Bladder microvascular endothelial cell (primary cell): ENCODE data around the gene VSIG2. TPM values are rescaled to one million over a fixed set of nuclear protein-coding genes. Genes with fewer than 3 reads are reported as not detected.

Experiments used
- total RNA-seq: library from RNA; depleted of rRNA; stranded (reverse); fragments of >200 nt; gene quantifications from 2 replicates; pipeline ENCODE4 v1.2.3, GENCODE V29; 2014

The VSIG2 gene, protein sequence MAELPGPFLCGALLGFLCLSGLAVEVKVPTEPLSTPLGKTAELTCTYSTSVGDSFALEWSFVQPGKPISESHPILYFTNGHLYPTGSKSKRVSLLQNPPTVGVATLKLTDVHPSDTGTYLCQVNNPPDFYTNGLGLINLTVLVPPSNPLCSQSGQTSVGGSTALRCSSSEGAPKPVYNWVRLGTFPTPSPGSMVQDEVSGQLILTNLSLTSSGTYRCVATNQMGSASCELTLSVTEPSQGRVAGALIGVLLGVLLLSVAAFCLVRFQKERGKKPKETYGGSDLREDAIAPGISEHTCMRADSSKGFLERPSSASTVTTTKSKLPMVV
- total RNA-seq: 0.44 and 1.1 TPM in 2 replicates

DNA sequence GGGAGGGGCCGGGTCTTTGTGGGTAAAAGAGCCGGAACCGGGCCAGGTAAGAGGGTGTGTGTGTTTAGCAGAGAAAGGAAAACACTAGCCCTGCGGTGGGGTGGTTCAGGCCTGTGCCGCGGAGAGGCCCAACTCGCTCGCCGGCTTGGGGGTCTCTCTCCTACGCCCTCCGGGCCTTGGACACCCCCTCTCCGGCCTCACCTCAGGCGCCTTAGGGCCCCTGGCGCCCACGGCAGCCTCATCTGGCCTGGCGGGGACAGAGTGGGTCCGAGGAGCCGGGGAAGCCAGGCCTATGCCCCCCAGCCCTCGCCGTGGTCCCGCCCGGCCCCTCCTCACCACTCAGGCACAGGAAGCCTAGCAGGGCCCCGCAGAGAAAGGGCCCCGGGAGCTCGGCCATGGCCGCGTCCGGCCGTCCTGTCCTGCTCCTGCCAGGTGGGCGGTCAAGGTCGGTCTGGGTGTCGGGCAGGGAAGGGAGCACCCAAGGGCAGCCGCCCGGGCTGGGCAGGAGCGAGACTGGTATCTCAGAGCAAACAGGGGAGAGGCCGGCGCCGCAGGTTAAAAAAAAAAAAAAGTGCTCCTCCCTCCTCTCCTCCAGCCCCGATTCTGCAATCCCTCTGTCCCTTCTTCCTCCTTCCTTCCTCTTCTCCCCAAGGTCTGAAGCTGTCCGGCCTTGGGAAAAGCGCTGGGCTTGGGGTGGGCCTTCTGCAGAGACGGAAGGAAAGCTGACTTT is at the start of gene VSIG2:
Gene VSIG2 (minus strand): TSS at position 515 of the 730 bp plus-strand sequence. CDS start 118 bp downstream, at position 397.

DNA sequence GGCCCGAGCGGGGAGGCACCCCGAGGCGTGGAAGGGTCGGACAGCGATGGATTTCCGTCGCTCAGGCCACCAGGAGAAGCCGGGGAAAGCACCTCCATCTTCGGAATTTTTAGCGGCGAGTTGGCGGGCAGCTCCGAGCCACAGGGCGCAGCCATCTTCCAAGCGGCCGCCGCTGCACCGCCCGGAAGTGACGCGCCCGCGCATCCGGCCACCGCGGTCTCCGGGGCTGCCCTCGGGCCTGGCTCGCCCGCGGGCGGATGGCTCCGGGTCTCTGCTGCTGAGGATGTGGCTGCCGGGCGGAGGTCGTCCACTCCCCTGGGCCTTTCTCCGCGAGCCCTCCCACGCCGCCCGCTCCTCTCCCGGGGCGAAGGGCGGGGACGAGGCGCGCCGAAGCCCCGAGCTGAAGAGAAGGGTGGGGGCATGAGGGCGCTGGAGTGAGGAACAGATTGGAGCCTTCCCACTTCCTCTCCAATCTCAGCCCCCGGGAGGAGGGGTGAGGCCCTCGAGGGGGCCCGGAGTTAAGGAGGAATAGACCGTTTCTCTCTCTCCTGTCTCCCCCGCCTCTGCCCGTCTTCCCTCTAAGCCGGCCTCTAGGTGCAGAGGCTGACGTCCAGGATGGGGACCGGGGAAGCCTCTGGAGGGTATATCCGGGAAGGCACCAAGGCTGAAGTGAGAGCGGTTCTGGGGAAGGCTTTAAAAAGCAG is 48.3 kb upstream of the VSIG2 start, which contains the start of gene MSANTD2:
Gene MSANTD2 (minus strand): TSS at position 181 of the 704 bp plus-strand sequence. CDS start 26 bp downstream, at position 155.

DNA sequence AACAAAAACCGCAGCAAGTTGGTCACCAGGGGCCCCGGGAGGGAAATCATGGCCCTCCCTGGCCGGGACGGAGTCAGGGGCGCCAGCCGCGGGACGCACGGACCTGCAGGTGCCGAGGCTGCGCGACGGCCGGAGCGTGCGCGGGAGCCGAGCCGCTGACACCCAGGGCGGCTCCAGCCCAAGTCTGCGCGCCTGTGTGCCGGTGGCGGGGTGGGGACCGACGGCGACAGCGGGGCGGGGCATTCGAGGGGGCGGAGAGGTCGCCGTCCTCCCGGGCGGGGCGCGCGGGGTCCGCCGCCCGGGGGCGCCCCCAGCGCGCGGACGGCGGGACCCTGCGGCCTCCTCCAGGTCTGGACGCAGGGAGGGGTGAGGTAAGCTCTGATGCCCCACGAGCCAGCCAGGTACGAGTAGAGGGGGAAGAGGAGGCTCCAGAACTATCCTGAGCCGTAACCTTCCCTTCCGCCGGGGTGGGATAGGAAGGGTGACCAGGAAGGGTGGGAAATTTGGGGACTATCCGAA is 10.1 kb upstream of the VSIG2 start, which contains the start of gene ESAM:
Gene ESAM (minus strand): TSS at position 186 of the 519 bp plus-strand sequence. CDS start 136 bp downstream, at position 50.

GRCh38 chr11:124739479-124740276 is 12.4 kb downstream of the VSIG2 start, which contains the start of gene NRGN:
TSS of gene NRGN (plus strand) at chr11:124739942. CDS start at chr11:124740085, 143 bp downstream.

Other genes starting within 250 kb of the VSIG2 start
- gene OR8B12, start 208.6 kb downstream of the VSIG2 start, total RNA-seq: not detected in 2 replicates
- gene OR8A1, start 182.3 kb downstream of the VSIG2 start, total RNA-seq: not detected in 2 replicates
- gene PANX3, start 140.8 kb downstream of the VSIG2 start, total RNA-seq: not detected in 2 replicates
- gene TBRG1, start 129.4 kb downstream of the VSIG2 start, total RNA-seq: 9.7 and 17.3 TPM in 2 replicates
- gene SIAE, start 78.5 kb downstream of the VSIG2 start, total RNA-seq: 11.2 and 18.4 TPM in 2 replicates
- gene SPA17, start 78.4 kb downstream of the VSIG2 start, total RNA-seq: 4.0 and 4.3 TPM in 2 replicates
- gene NRGN, start 12.3 kb downstream of the VSIG2 start, total RNA-seq: 0.31 and 0.81 TPM in 2 replicates
- gene ESAM, start 10.0 kb upstream of the VSIG2 start, total RNA-seq: 70.3 and 74.5 TPM in 2 replicates
- gene MSANTD2, start 48.2 kb upstream of the VSIG2 start, total RNA-seq: 5.0 and 9.3 TPM in 2 replicates
- gene ROBO3, start 113.2 kb upstream of the VSIG2 start, total RNA-seq: 3.7 and 9.2 TPM in 2 replicates
- gene ROBO4, start 145.6 kb upstream of the VSIG2 start, total RNA-seq: 204 and 396 TPM in 2 replicates
- 1.2 TPM in 1 of 2 replicates, not detected in the other for gene HEPN1, start 167.0 kb upstream of the VSIG2 start, total RNA-seq
- gene HEPACAM, start 183.8 kb upstream of the VSIG2 start, total RNA-seq: under 0.01 TPM in 1 of 2 replicates, not detected in the other
- 1.3 and 3.8 TPM in 2 replicates for gene CCDC15, start 201.9 kb upstream of the VSIG2 start, total RNA-seq